Loucy (cell line): ENCODE measurements around the gene DENND11.

Source experiments
- H2AFZ ChIP-seq: fragments of 200-600 bp; sonication (generic); 2 replicates; pipeline ENCODE4 v1.6.0; 2016; ENCODE audit warnings: antibody characterized with exemption, mild to moderate bottlenecking, low read length, moderate library complexity
- H3F3A ChIP-seq: fragments of 200-600 bp; 2 replicates; pipeline ENCODE4 v1.6.0; 2016; ENCODE audit warnings: antibody characterized with exemption, low read depth, mild to moderate bottlenecking
- H3K27me3 ChIP-seq: fragments of 200-600 bp; sonication (generic); 2 replicates; pipeline ENCODE4 v1.6.1; 2014; ENCODE audit warnings: low read length, mild to moderate bottlenecking; ENCODE audit not compliant: insufficient read depth, poor library complexity, severe bottlenecking
- H3K36me3 ChIP-seq: fragments of 200-600 bp; sonication (generic); 2 replicates; pipeline ENCODE4 v1.6.1; 2016; ENCODE audit warnings: low read length; ENCODE audit not compliant: insufficient read depth
- H3K4me1 ChIP-seq: fragments of 200-600 bp; sonication (generic); 2 replicates; pipeline ENCODE4 v1.5.1; 2014; ENCODE audit warnings: low read length, mild to moderate bottlenecking; ENCODE audit not compliant: insufficient read depth, poor library complexity, severe bottlenecking
- H3K4me2 ChIP-seq: fragments of 200-600 bp; sonication (generic); 2 replicates; pipeline ENCODE4 v1.6.0; 2014; ENCODE audit warnings: antibody characterized with exemption, low read length, low read depth, mild to moderate bottlenecking; ENCODE audit not compliant: poor library complexity, severe bottlenecking
- H3K4me3 ChIP-seq: fragments of 200-600 bp; sonication (generic); 2 replicates; pipeline ENCODE4 v1.5.1; 2014; ENCODE audit warnings: low read length, mild to moderate bottlenecking, mixed read lengths; ENCODE audit not compliant: poor library complexity, severe bottlenecking
- H3K79me2 ChIP-seq: fragments of 200-600 bp; sonication (generic); 2 replicates; pipeline ENCODE4 v1.6.1; 2014; ENCODE audit warnings: low read length; ENCODE audit not compliant: insufficient read depth
- H3K9ac ChIP-seq: fragments of 200-600 bp; sonication (generic); 2 replicates; pipeline ENCODE4 v1.6.0; 2014; ENCODE audit warnings: mild to moderate bottlenecking, low read depth, low read length, moderate library complexity; ENCODE audit not compliant: poor library complexity, severe bottlenecking
- H3K9me2 ChIP-seq: fragments of 200-600 bp; sonication (generic); replicated peaks from 2 replicates; pipeline ENCODE4 v1.6.1; 2016; ENCODE audit warnings: low read depth, low read length, mixed read lengths
- H3K9me3 ChIP-seq: fragments of 200-600 bp; sonication (generic); 2 replicates; pipeline ENCODE4 v1.6.1; 2014; ENCODE audit warnings: mild to moderate bottlenecking, antibody characterized with exemption, low read length, low read depth; ENCODE audit not compliant: insufficient read depth
- H4K20me1 ChIP-seq: fragments of 200-600 bp; sonication (generic); 2 replicates; pipeline ENCODE4 v1.6.0; 2014; ENCODE audit warnings: antibody characterized with exemption, low read length, mild to moderate bottlenecking; ENCODE audit not compliant: insufficient read depth, poor library complexity, severe bottlenecking
- CTCF ChIP-seq: fragments of 200-600 bp; sonication (generic); conservative IDR thresholded peaks from 2 replicates; pipeline ENCODE4 v1.5.1; 2014; ENCODE audit warnings: mild to moderate bottlenecking, antibody characterized with exemption, low read length
- EZH2phosphoT487 ChIP-seq: fragments of 200-600 bp; IDR thresholded peaks from 2 replicates; pipeline ENCODE4 v1.6.1; 2018; ENCODE audit warnings: antibody characterized with exemption, mild to moderate bottlenecking, moderate library complexity, borderline replicate concordance

DENND11 gene

DNA sequence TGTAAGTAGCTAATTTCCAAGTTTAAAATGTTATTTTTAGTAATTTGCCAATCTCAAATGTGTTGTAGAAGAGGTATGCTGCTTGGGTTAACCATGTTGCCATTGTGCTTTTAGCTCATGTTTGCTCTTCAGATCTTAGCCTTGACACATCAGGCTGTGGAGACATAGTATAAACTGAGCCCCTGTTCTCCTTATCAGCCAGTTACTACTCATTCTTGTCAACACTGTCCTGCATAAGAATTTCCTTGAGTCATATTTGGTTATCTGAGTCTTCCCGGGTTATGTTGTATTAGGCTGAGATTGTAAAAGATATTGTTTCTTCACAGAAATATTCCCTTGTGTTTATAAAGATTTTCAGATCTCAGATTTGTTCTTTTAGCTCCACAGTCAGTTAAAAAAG is 40.3 kb upstream of the DENND11 start:
- H3K36me3 ChIP-seq, result peaks cover 52% of the 10 kb centered on the region
- peaks cover 44% of the 10 kb centered on the region for H3K79me2 ChIP-seq
- TF ChIP-seq EZH2phosphoT487 (no peak), CTCF (no peak)

DNA sequence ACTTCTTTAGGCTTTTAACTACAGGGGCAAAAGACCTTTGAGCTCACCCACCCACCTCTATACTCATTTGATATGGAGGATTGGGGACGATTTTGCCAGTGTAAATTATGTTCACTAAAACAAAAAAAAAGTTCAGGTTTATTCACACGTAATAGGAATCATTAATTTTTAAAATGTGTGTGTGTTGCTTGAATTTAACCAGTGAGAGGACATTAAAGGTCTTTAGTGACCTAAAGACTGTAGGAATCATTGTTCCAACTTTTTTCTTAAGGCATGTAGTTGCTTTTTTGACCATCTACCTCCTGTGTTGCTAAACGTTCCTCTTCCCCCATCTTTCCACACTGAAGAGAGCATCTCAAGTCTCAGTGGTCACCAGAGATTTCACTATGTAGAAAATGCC is 37.3 kb upstream of the DENND11 start:
- peak overlapping the region; percentile 97 for H3K4me2 ChIP-seq
- H4K20me1 ChIP-seq, result peaks cover 56% of the 10 kb centered on the region
- H3K9ac ChIP-seq, result peak overlapping the region; percentile 89
- H2AFZ ChIP-seq, result no peak overlapping the region
- no peaks in the 10 kb centered on the region for H3K9me3 ChIP-seq
- H3K9me2 ChIP-seq, result no peaks in the 10 kb centered on the region
- TF ChIP-seq CTCF, result no peak
- no peaks in the 10 kb centered on the region for H3K27me3 ChIP-seq
- H3K79me2 ChIP-seq, result peaks cover 44% of the 10 kb centered on the region
- H3K4me3 ChIP-seq, result peak overlapping the region; percentile 98
- H3F3A ChIP-seq, result peaks cover 4% of the 10 kb centered on the region; the same call in 1 of the 2 replicates
- H3K36me3 ChIP-seq, result peaks cover 26% of the 10 kb centered on the region
- H3K4me1 ChIP-seq, result peaks cover 40% of the 10 kb centered on the region

More for the DNA sequence above, 40.3 kb upstream of the DENND11 start:
- Histone ChIP-seq H3K27me3 (no peaks in the 10 kb centered on the region), H3K4me2 (peak overlapping the region; percentile 97), H2AFZ (no peak overlapping the region), H4K20me1 (peaks cover 68% of the 10 kb centered on the region), H3K4me3 (no peak overlapping the region), H3K9ac (peak overlapping the region; percentile 12), H3K9me2 (no peaks in the 10 kb centered on the region), H3F3A (peaks cover 4% of the 10 kb centered on the region; the same call in 1 of the 2 replicates), H3K4me1 (peaks cover 34% of the 10 kb centered on the region), H3K9me3 (no peaks in the 10 kb centered on the region)

DNA sequence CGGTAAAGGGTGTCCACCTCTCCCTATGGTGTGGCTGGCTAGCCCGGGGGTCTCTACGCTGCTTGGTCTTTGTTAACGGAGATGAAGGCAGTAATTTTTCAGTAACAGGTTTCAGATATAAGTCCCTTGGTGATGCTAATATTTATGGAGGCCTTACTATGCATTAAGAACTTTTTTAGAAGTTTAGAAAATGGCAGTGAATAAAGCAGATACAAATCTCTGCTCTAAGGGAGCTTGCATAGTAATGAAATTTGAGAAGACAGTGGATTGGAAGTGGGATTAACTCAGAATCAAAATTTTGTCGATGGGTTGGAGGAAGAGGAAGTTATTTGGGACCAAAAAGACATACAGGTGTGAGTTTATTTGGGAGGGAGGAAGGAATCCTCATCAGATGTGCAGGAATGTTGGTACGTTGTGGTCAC is 36.6 kb upstream of the DENND11 start:
- H3K79me2 ChIP-seq, result peaks cover 44% of the 10 kb centered on the region
- no peaks in the 10 kb centered on the region for H3K9me2 ChIP-seq
- no peak for TF ChIP-seq EZH2phosphoT487
- no peak for TF ChIP-seq CTCF

More for the DNA sequence above, 36.6 kb upstream of the DENND11 start:
- H3K4me1 ChIP-seq, result peaks cover 40% of the 10 kb centered on the region
- H3K27me3 ChIP-seq, result no peaks in the 10 kb centered on the region
- H2AFZ ChIP-seq, result peak overlapping the region; percentile 77
- peaks cover 19% of the 10 kb centered on the region for H3K36me3 ChIP-seq
- H4K20me1 ChIP-seq, result peaks cover 50% of the 10 kb centered on the region
- no peaks in the 10 kb centered on the region for H3K9me3 ChIP-seq
- peaks cover 4% of the 10 kb centered on the region; the same call in 1 of the 2 replicates for H3F3A ChIP-seq
- H3K4me2 ChIP-seq, result peak overlapping the region; percentile 97
- H3K4me3 ChIP-seq, result peak overlapping the region; percentile 98
- peak overlapping the region; percentile 89 for H3K9ac ChIP-seq
